ENCODE results near the gene PARP12. TPM values are rescaled to one million over a fixed set of nuclear protein-coding genes. Genes with fewer than 3 reads are reported as not detected.

The PARP12 gene
- total and polyA plus RNA-seq, 11 donors: 6.8 to 65.9 (median 12.6) TPM

- 91 to 95% (median 93%) methylated on average over 10 of the region's 10 CpGs for WGBS, 4 donors
- intact Hi-C loops (cut with DNase I): no loop called here
- DNase-seq (no peak), ATAC-seq (no peak)
- Histone ChIP-seq H3K4me1 (peaks cover 0 to 16% (median 1%) of the 10 kb centered on the region in 12 donors), H3K27me3 (no peaks in the 10 kb centered on the region), H3K9me3 (no peaks in the 10 kb centered on the region), H3K4me3 (no peak overlapping the region), H3K27ac (no peak overlapping the region), H3K36me3 (peaks cover 0 to 98% (median 73%) of the 10 kb centered on the region in 9 donors)
- TF ChIP-seq CTCF (IDR thresholded peaks at IDR 0.05) (no peak), POLR2A (IDR thresholded peaks at IDR 0.05) (no peak)
Measured at GRCh38 chr7:140042386-140042670, 20.4 kb downstream of the PARP12 start.

- Histone ChIP-seq H3K4me3 (no peak overlapping the region), H3K27me3 (no peaks in the 10 kb centered on the region), H3K36me3 (peaks cover 0 to 98% (median 73%) of the 10 kb centered on the region in 9 donors), H3K9me3 (no peaks in the 10 kb centered on the region), H3K4me1 (peaks cover 0 to 16% (median 1%) of the 10 kb centered on the region in 12 donors), H3K27ac (no peak overlapping the region)
- no peak for ATAC-seq
- intact Hi-C loops (cut with DNase I): no loop called here
- DNase-seq: no peak
- 89 to 94% (median 90%) methylated on average over 12 of the region's 12 CpGs for WGBS, 4 donors
- no peak for TF ChIP-seq CTCF (IDR thresholded peaks at IDR 0.05)
- TF ChIP-seq POLR2A (IDR thresholded peaks at IDR 0.05): no peak
Measured at GRCh38 chr7:140041659-140042385, 20.9 kb downstream of the PARP12 start.

GRCh38 chr7:140039896-140040295 lies 22.9 kb downstream of the PARP12 start:
- no peak for DNase-seq
- ATAC-seq: no peak
- H3K9me3 ChIP-seq: no peaks in the 10 kb centered on the region
- no peaks in the 10 kb centered on the region for H3K27me3 ChIP-seq
- intact Hi-C loops (cut with DNase I): no loop called here
- no peak overlapping the region for H3K4me3 ChIP-seq
- peak overlapping the region in 1 of 12 donors; percentile 15 for H3K27ac ChIP-seq
- H3K36me3 ChIP-seq: peaks cover 0 to 94% (median 71%) of the 10 kb centered on the region in 9 donors
- H3K4me1 ChIP-seq: peaks cover 0 to 29% (median 4%) of the 10 kb centered on the region in 12 donors
- TF ChIP-seq POLR2A (IDR thresholded peaks at IDR 0.05): no peak
- no peak for TF ChIP-seq CTCF (IDR thresholded peaks at IDR 0.05)
- 94 to 95% (median 94%) methylated on average over 12 of the region's 12 CpGs for WGBS, 4 donors

- peaks cover 0 to 29% (median 4%) of the 10 kb centered on the region in 12 donors for H3K4me1 ChIP-seq
- no peaks in the 10 kb centered on the region for H3K9me3 ChIP-seq
- H3K27ac ChIP-seq: peak overlapping the region in 3 of 12 donors; percentile 15 to 37 (median 25)
- 53 to 76% (median 58%) methylated on average over 7 of the region's 7 CpGs for WGBS, 4 donors
- no peak for TF ChIP-seq POLR2A (IDR thresholded peaks at IDR 0.05)
- no peak for TF ChIP-seq CTCF (IDR thresholded peaks at IDR 0.05)
- H3K27me3 ChIP-seq: no peaks in the 10 kb centered on the region
- intact Hi-C loops (cut with DNase I): no loop called here
- peaks cover 0 to 94% (median 72%) of the 10 kb centered on the region in 9 donors for H3K36me3 ChIP-seq
- no peak overlapping the region for H3K4me3 ChIP-seq
- DNase-seq (no peak), ATAC-seq (peak in 2 of 4 donors; percentile 8 to 35)
Measured at GRCh38 chr7:140039066-140039465, 23.7 kb downstream of the PARP12 start.
